Smooth muscle cell (in vitro differentiated cells): ENCODE measurements around the gene ZDHHC7. TPM values are rescaled to one million over a fixed set of nuclear protein-coding genes. Genes with fewer than 3 reads are reported as not detected.

Source experiments
- DNase-seq: peaks from one replicate; lab custom pipeline; 2025; ENCODE audit not compliant: unreplicated experiment; lab: John Stamatoyannopoulos, UW
- H2AFZ ChIP-seq: fragments of 200-600 bp; sonication (generic); 2 replicates; pipeline ENCODE4 v1.6.0; 2016; ENCODE audit warnings: antibody characterized with exemption, low read depth, mild to moderate bottlenecking
- H3F3A ChIP-seq: fragments of 200-600 bp; sonication (generic); 2 replicates; pipeline ENCODE4 v1.6.0; 2017; ENCODE audit warnings: antibody characterized with exemption, low read depth
- H3K27ac ChIP-seq: fragments of 200-600 bp; sonication (generic); 2 replicates; pipeline ENCODE4 v1.5.1; 2016; ENCODE audit warnings: low read depth, mild to moderate bottlenecking
- H3K27me3 ChIP-seq: fragments of 200-600 bp; sonication (generic); 2 replicates; pipeline ENCODE4 v1.6.1; 2016; ENCODE audit warnings: low read depth, mild to moderate bottlenecking
- H3K36me3 ChIP-seq: fragments of 200-600 bp; sonication (generic); 2 replicates; pipeline ENCODE4 v1.5.1; 2016; ENCODE audit warnings: low read depth
- H3K4me1 ChIP-seq: fragments of 200-600 bp; sonication (generic); 2 replicates; pipeline ENCODE4 v1.5.1; 2016; ENCODE audit warnings: low read depth
- H3K4me2 ChIP-seq: fragments of 200-600 bp; sonication (generic); 2 replicates; pipeline ENCODE4 v1.6.0; 2016; ENCODE audit warnings: mild to moderate bottlenecking
- H3K4me3 ChIP-seq: fragments of 200-600 bp; sonication (generic); 2 replicates; pipeline ENCODE4 v1.5.1; 2016; ENCODE audit warnings: mild to moderate bottlenecking
- H3K79me2 ChIP-seq: fragments of 200-600 bp; sonication (generic); 2 replicates; pipeline ENCODE4 v1.6.0; 2016; ENCODE audit warnings: low read depth, mild to moderate bottlenecking
- H3K9ac ChIP-seq: fragments of 200-600 bp; sonication (generic); 2 replicates; pipeline ENCODE4 v1.6.0; 2016; ENCODE audit warnings: low read depth
- H3K9me3 ChIP-seq: fragments of 200-600 bp; sonication (generic); replicated peaks from 2 replicates; pipeline ENCODE4 v1.5.1; 2016; ENCODE audit warnings: low read depth
- H4K20me1 ChIP-seq: fragments of 200-600 bp; sonication (generic); 2 replicates; pipeline ENCODE4 v1.6.0; 2016; ENCODE audit warnings: low read depth
- CTCF ChIP-seq: fragments of 200-600 bp; sonication (generic); IDR thresholded peaks from 2 replicates; pipeline ENCODE4 v1.5.1; 2017; ENCODE audit warnings: borderline replicate concordance, mild to moderate bottlenecking, antibody characterized with exemption; ENCODE audit not compliant: insufficient read depth, poor library complexity, severe bottlenecking
- WGBS: methylation state at CpG from one replicate; pipeline ENCODE4 v1.1.7; 2016; ENCODE audit warnings: low lambda C conversion rate; 5-methylcytosine and 5-hydroxymethylcytosine counted together
- polyA plus RNA-seq: library from polyadenylated mRNA; unstranded; fragments of >200 nt; fragmentation: Nextera tagmentation; extraction: Ambion mirVana; gene quantifications from 2 replicates; pipeline ENCODE4 v1.2.1, GENCODE V29; 2016
- total RNA-seq: library from RNA; depleted of rRNA; stranded (reverse); fragments of >200 nt; gene quantifications from 2 replicates; pipeline ENCODE4 v1.2.3, GENCODE V29; 2014

The ZDHHC7 gene
- total and polyA plus RNA-seq, 2 experiments from 2014 or later: 31.9 to 39.1 TPM

DNA sequence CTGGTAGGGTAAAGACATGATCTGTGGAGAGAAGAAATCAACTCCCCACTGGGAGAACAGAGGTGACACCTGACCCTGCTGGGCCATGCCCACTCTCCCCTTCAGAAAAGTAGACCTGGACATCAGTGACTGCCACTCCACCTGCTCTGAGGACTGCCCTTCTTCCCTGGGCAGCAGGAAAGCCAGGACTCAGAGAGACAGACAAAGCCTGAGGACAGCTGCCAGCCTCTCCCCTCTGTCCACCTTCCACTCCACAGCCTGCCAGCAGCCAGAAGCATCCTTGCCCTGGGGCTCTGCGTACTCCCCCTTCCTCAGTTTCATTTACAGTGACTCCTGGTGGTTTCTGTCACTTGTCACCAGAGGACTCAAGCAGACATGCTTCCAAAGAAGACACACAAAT is 24.5 kb downstream of the ZDHHC7 start:
- Histone ChIP-seq H3K79me2 (peaks cover 46% of the 10 kb centered on the region), H3K36me3 (peaks cover 4% of the 10 kb centered on the region), H3K9me3 (no peaks in the 10 kb centered on the region), H3K4me1 (no peaks in the 10 kb centered on the region), H4K20me1 (peaks cover 79% of the 10 kb centered on the region), H3K4me2 (no peak overlapping the region), H3F3A (no peaks in the 10 kb centered on the region), H3K27me3 (no peaks in the 10 kb centered on the region), H3K4me3 (no peak overlapping the region), H3K9ac (no peak overlapping the region), H3K27ac (no peak overlapping the region), H2AFZ (no peak overlapping the region)
- WGBS: 100% methylated on average over 1 of the region's 1 CpG
- no peak for DNase-seq
- TF ChIP-seq CTCF: no peak

- no peak overlapping the region for H2AFZ ChIP-seq
- no peak overlapping the region for H3K9ac ChIP-seq
- H3K79me2 ChIP-seq: peaks cover 38% of the 10 kb centered on the region
- H3K27ac ChIP-seq: peak overlapping the region; percentile 27
- 97% methylated on average over 22 of the region's 22 CpGs for WGBS
- DNase-seq: no peak
- no peak overlapping the region for H3K4me3 ChIP-seq
- H4K20me1 ChIP-seq: peaks cover 78% of the 10 kb centered on the region
- H3K27me3 ChIP-seq: no peaks in the 10 kb centered on the region
- TF ChIP-seq CTCF: no peak
- H3K4me2 ChIP-seq: no peak overlapping the region
- H3K36me3 ChIP-seq: peaks cover 4% of the 10 kb centered on the region
- no peaks in the 10 kb centered on the region for H3K9me3 ChIP-seq
- no peaks in the 10 kb centered on the region for H3F3A ChIP-seq
- no peaks in the 10 kb centered on the region for H3K4me1 ChIP-seq
Observed at GRCh38 chr16:84986102-84986501, 25.2 kb downstream of the ZDHHC7 start.

- H4K20me1 ChIP-seq: peaks cover 71% of the 10 kb centered on the region
- peaks cover 35% of the 10 kb centered on the region for H3K79me2 ChIP-seq
- peaks cover 4% of the 10 kb centered on the region for H3K36me3 ChIP-seq
- no peaks in the 10 kb centered on the region for H3K27me3 ChIP-seq
- no peak overlapping the region for H2AFZ ChIP-seq
- no peak for DNase-seq
- WGBS: 76% methylated on average over 15 of the region's 15 CpGs
- peak overlapping the region; percentile 27 for H3K27ac ChIP-seq
- TF ChIP-seq CTCF: no peak
- no peak overlapping the region for H3K4me3 ChIP-seq
- H3K4me2 ChIP-seq: no peak overlapping the region
- no peaks in the 10 kb centered on the region for H3F3A ChIP-seq
- H3K9ac ChIP-seq: no peak overlapping the region
- H3K4me1 ChIP-seq: no peaks in the 10 kb centered on the region
- H3K9me3 ChIP-seq: no peaks in the 10 kb centered on the region
Observed at GRCh38 chr16:84985079-84986065, 26.0 kb downstream of the ZDHHC7 start.

GRCh38 chr16:84982434-84982833 is 28.9 kb downstream of the ZDHHC7 start:
- H3K9ac ChIP-seq: no peak overlapping the region
- H3K27ac ChIP-seq: no peak overlapping the region
- WGBS: 94% methylated on average over 9 of the region's 9 CpGs
- H3K4me3 ChIP-seq: no peak overlapping the region
- H3K4me2 ChIP-seq: no peak overlapping the region
- no peaks in the 10 kb centered on the region for H3F3A ChIP-seq
- H3K9me3 ChIP-seq: no peaks in the 10 kb centered on the region
- no peak for DNase-seq
- H3K36me3 ChIP-seq: peaks cover 5% of the 10 kb centered on the region
- TF ChIP-seq CTCF: no peak
- peaks cover 46% of the 10 kb centered on the region for H4K20me1 ChIP-seq
- no peaks in the 10 kb centered on the region for H3K4me1 ChIP-seq
- no peaks in the 10 kb centered on the region for H3K27me3 ChIP-seq
- peaks cover 21% of the 10 kb centered on the region for H3K79me2 ChIP-seq
- no peak overlapping the region for H2AFZ ChIP-seq
